OCI-LY7 (cell line): ENCODE data around the gene EAF2.

ENCODE experiments used
- CTCF ChIP-seq: fragments of 200-600 bp; sonication (generic); conservative IDR thresholded peaks from 2 replicates; pipeline ENCODE4 v1.5.1; 2014; ENCODE audit warnings: mild to moderate bottlenecking, antibody characterized with exemption, low read length, moderate library complexity, mixed read lengths
- EZH2phosphoT487 ChIP-seq: fragments of 200-600 bp; sonication (generic); IDR thresholded peaks from 2 replicates; pipeline ENCODE4 v1.6.1; 2018; ENCODE audit warnings: low read depth, borderline replicate concordance, mild to moderate bottlenecking, mixed run types, antibody characterized with exemption, low read length, moderate library complexity, mixed read lengths

DNA sequence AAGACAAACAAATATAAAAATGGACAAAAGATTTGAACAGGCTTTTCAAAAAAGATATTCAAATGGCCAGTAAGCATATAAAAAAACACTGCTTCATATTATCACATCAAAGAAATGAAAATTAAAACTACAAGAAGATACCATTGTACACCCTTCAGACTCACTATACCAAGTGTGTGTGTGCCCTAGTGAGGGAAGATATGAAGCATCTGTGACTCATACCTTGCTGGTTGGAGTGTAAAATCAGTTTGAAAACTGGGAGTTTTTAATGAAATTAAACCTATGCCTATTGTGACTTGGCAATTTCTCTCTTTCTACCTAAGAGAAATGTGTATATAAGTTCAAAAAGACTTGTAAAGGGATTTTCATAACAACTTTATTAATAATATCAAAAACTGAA lies 35.7 kb downstream of the EAF2 start:
- TF ChIP-seq CTCF (no peak), EZH2phosphoT487 (no peak)
